GM19438 (cell line): ENCODE data around the gene TSPAN3.

Experiments used
- ATAC-seq: cut with Tn5 transposase; IDR thresholded peaks from one replicate; pipeline ENCODE4 v1.9.1; 2021; ENCODE audit warnings: low read depth; ENCODE audit not compliant: unreplicated experiment

The TSPAN3 gene

GRCh38 chr15:77070495-77071304, at the start of gene TSPAN3:
TSS of gene TSPAN3 (minus strand) at chr15:77071109. CDS start at chr15:77070954, 155 bp downstream.
- ATAC-seq = peak; percentile 81

- ATAC-seq = no peak
Measured at GRCh38 chr15:77120576-77120975, 49.7 kb upstream of the TSPAN3 start.

DNA sequence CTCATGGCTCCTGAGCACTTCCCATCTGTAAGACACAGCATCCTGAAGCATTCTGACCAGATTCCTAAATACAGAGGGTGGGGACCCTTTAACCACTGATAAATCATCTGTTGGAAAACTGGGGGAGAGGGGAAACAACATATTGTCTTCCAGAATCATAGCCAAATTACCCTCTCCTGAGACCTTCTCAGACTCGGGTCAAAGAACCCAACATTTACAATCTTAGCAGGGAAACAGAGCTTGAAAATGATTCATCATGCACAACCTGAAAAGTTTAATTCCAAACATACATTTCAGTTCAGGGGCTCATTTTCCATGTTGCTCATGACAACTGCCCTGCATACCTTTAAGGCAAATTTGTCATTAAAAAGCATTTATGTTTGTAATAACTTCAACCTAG, 48.5 kb upstream of the TSPAN3 start:
- ATAC-seq = no peak

DNA sequence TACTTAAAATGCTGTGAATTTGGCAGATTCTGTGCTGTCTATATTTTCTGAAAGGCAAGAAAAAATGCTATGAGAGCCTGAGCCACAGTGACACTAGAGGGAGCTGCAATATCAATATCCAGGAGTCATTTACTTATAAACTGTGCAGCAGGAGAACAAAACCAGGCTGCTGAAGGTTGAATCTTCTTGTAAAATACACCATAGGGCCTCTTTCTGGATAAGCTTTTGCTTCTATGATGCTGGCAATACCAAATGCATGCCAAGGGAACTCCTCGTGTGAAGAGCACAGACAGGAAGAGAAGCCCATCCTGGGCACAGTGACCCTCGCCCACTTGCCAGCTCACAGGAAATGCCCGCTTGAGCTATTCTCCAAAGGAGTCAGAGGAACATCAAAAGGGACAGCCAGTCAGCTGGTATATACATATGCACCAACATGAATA, 48.0 kb upstream of the TSPAN3 start:
- ATAC-seq = no peak

DNA sequence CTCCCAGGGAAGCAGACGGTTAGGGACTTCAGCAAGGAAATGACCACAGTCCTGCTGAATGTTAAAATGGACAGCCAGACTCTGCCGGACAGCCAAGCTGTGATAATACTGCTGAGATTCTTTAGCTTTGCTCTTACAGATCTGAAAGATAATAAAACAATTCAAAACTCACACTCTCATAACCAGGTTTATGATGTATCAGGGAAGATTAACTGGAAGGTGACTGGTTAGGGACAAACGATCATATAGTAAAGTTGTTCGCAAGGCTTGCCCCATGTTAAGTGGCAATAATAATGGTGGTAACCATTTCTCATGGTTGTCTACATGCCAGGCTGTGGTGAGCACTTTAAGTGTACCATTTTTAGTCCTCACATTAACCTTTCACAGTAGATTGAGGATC, 44.3 kb upstream of the TSPAN3 start:
- ATAC-seq = no peak

- no peak for ATAC-seq
Measured at GRCh38 chr15:77112838-77113504, 42.1 kb upstream of the TSPAN3 start.

- no peak for ATAC-seq
Measured at GRCh38 chr15:77111789-77112188, 40.9 kb upstream of the TSPAN3 start.

DNA sequence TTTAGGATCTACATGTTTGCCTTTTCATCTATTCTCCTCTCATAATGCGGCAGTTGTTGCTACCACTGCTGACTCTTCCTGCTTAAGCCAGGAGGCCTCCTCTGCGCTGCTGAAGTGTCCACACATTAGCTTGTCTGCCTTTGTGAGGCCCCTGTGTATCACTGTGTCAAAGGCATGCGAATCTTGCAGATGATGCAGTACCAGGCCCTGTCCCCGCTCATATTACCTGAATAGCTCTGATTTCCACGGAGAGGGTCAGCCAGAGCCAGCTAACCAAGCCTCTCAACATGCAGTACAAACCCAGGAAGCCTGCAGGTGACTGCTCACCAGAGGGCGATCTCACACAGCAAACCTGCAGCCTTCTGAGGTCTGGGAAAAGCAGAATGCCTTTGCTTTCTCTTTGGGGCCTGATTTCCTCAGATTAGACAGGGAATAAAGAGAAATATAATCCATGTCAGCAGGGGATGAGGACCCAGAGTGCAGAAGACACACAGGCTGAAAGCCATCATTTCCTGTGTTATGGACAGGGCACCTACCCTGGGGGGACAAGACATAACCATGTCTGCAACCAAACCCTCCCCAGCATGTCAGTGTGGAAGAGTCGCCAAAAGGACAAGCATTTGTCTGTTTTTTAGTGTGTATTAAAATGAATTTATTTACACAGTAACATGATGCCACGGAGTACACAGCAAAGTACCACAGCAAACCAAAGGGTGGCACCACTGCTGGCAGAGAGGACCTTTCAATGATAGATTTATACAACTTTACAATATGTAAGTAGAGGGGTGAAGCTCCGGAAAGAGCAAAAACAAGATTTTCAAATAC, 36.8 kb upstream of the TSPAN3 start:
- ATAC-seq = no peak

GRCh38 chr15:77107068-77107467, 36.2 kb upstream of the TSPAN3 start:
- no peak for ATAC-seq

GRCh38 chr15:77104155-77104554, 33.2 kb upstream of the TSPAN3 start:
- no peak for ATAC-seq

DNA sequence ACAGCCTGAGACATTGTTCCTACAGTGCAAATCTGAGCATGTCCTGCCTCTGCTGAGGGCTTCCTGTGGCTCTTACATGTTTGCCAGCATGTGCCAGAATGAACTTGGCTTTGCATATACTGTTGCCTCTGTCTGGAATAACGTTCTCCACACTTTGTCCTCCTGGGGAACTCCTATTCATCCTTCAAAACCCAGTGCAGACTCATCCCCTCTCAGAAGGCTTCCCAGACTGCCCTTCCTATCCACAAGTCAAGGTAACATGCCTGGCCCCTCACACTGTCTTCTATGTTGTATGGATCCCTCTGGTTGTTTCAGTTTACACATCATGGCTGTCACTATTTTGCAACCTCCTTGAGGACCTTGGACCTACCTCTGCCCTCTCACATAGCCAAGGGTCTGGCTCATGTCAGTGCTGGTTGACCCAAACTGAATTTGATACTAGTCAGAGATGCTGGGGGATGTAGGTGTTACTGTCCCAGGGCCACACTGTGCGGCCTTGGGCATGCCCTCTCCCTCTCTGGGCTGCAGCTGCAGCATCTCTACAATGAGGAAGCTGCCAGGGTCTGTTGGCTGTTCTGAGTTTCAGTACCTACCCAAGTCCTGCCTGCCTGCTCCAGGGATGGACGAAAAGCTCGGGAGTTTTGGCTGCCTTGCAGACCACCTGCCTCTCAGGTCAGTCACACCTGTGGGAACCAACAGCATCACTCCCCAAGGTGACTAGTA, 29.0 kb upstream of the TSPAN3 start:
- ATAC-seq = no peak

DNA sequence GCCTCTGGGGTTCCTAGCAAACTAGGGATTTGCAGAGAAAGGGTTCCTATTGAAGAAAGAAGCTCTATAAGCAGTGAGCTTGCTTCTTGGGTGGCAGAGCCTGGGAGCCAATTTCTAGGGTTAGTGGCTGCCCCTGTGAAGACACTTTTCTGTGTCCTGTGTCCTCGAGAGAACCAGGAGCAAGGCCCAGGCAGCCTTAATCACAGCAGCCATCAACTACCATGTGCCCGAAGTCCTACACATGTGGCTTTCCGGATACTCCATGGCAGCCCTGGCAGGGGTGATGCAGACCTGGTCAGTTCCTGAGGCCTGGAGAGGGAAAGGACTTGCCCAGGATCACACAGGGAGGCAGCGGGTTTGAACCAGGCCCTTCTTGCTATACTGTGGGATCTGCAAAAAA, 27.7 kb upstream of the TSPAN3 start:
- ATAC-seq = no peak

DNA sequence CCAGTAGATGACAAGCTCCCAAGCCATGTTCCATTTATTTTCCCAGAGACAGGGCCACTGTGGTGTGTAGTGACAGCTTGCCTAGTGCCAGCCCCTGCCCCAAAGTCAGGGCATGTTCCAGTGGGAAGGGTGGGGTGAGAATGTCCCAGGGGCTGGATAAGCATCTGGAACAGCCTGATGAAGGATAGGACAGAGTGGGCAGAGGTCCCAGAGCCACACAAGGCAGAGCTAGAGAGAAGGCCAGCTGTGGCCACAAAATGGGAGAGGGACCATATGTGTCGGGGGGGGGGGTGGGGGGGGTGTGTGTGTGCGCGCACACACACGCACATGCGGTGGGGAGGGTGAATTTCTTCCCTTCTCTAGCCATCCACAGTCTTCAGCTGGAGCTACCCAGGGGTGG, 27.0 kb upstream of the TSPAN3 start:
- ATAC-seq = no peak

DNA sequence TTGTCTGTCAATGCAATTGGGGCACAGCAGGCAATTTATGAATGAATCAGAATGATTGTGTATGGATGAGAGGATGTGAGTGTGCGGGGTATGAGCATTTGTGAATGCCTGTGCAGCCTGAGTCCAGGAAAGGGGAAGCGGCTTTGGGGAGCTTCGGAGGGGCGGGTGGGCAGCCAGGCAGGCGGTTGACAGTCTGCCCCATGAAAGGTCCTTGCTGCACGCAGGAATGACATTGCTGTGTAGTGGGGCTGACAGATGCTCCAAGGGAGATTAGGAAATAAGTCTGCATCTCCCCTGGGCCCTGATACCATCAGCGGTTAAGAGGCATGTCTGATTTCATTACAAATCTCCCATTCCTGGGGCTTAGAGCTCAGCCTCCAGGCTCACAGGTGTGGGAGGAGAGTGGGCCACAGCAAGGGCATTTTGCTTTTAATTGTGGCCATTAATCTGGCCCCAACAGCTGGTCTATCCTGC, 26.4 kb upstream of the TSPAN3 start:
- no peak for ATAC-seq

- ATAC-seq = no peak
Measured at GRCh38 chr15:77096541-77096940, 25.6 kb upstream of the TSPAN3 start.

DNA sequence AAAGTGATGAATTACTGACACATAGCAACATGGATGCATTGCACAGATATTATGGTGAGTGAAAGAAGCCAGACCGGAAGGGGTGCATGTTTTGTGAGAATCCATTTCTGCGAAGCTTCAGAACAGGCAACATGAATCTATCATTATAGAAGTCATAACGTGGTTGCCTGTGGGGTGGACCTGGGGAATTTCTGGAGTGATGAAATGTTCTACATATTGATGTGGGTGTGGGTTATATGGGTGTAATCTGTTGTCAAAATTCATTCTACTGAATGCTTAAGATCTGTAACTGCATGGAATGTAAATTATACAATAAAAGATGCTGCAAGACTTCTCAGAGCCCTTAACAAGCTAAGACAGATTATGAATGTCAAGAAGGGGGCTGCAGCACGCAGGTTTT, 25.2 kb upstream of the TSPAN3 start:
- ATAC-seq = no peak

GRCh38 chr15:77094397-77095030, 23.6 kb upstream of the TSPAN3 start:
- no peak for ATAC-seq

DNA sequence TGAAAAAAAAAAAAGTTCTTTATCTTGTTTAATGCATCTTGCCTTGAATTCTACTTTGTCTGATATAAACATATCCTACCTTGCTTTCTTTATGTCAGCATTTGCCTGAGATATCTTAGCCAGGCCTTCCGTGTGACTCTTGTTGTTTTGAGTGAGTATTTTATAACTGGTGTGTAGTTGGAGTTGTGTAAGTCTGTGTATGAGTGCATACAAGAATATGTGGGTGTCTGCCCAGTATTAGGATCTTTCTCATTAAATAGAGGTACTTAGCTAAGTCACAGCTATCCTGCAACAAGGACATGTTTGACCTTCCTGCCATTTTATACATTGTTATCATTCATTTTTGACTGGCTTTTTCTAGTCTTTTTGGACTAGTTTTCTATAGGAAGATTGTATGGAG, 22.5 kb upstream of the TSPAN3 start:
- ATAC-seq = no peak

GRCh38 chr15:77091097-77091496, 20.2 kb upstream of the TSPAN3 start:
- no peak for ATAC-seq

- ATAC-seq = no peak
Measured at GRCh38 chr15:77087213-77087612, 16.3 kb upstream of the TSPAN3 start.
